GM19035 (cell line): Measurements from ENCODE around the gene CD99.

Source experiments
- ATAC-seq: cut with Tn5 transposase; IDR thresholded peaks from one replicate; pipeline ENCODE4 v1.9.1; 2021; ENCODE audit not compliant: unreplicated experiment

Gene CD99

GRCh38 chrX:2697741-2698299, 6.7 kb downstream of the CD99 start:
- no peak for ATAC-seq

- ATAC-seq = no peak
Observed at GRCh38 chrX:2698604-2699003, 7.5 kb downstream of the CD99 start.

GRCh38 chrX:2699959-2700358, 8.9 kb downstream of the CD99 start:
- no peak for ATAC-seq

GRCh38 chrX:2700405-2701320, 9.6 kb downstream of the CD99 start:
- ATAC-seq = no peak

- peak; percentile 29 for ATAC-seq
Observed at GRCh38 chrX:2701600-2701999, 10.5 kb downstream of the CD99 start.

GRCh38 chrX:2703991-2704369, 12.9 kb downstream of the CD99 start:
- ATAC-seq = no peak

- no peak for ATAC-seq
Observed at GRCh38 chrX:2705046-2705832, 14.1 kb downstream of the CD99 start.

GRCh38 chrX:2707334-2707760, 16.3 kb downstream of the CD99 start:
- ATAC-seq = peak; percentile 90

- no peak for ATAC-seq
Observed at GRCh38 chrX:2708021-2708420, 16.9 kb downstream of the CD99 start.

GRCh38 chrX:2708592-2709188, 17.6 kb downstream of the CD99 start:
- no peak for ATAC-seq

GRCh38 chrX:2709556-2709955, 18.5 kb downstream of the CD99 start:
- no peak for ATAC-seq

GRCh38 chrX:2710041-2710840, 19.1 kb downstream of the CD99 start:
- ATAC-seq = no peak

GRCh38 chrX:2711441-2711840, 20.3 kb downstream of the CD99 start:
- no peak for ATAC-seq

- ATAC-seq = no peak
Observed at GRCh38 chrX:2712428-2712827, 21.3 kb downstream of the CD99 start.

- no peak for ATAC-seq
Observed at GRCh38 chrX:2712890-2713840, 22.1 kb downstream of the CD99 start.

- no peak for ATAC-seq
Observed at GRCh38 chrX:2714551-2714950, 23.5 kb downstream of the CD99 start.

GRCh38 chrX:2715066-2715600, 24.0 kb downstream of the CD99 start:
- ATAC-seq = no peak

- no peak for ATAC-seq
Observed at GRCh38 chrX:2717312-2717711, 26.2 kb downstream of the CD99 start.

- ATAC-seq = no peak
Observed at GRCh38 chrX:2718821-2719220, 27.7 kb downstream of the CD99 start.
